SH-SY5Y (cell line): ENCODE measurements around the gene ITPR2.

Experiments used
- GATA2 ChIP-seq: IDR thresholded peaks from 2 replicates; pipeline ENCODE4 v1.6.1; 2011; ENCODE audit warnings: mild to moderate bottlenecking, low read depth, low read length
- GATA3 ChIP-seq: IDR thresholded peaks from 2 replicates; pipeline ENCODE4 v1.6.1; 2011; ENCODE audit warnings: low read depth, mild to moderate bottlenecking, low read length, moderate library complexity

GRCh38 chr12:26791301-26791791, 41.6 kb downstream of the ITPR2 start:
- no peak for TF ChIP-seq GATA2
- TF ChIP-seq GATA3, result no peak
